Measurements from ENCODE around the gene ARID1B. TPM values are rescaled to one million over a fixed set of nuclear protein-coding genes. Genes with fewer than 3 reads are reported as not detected.
A peak's percentile ranks its signal among the peaks of the same experiment; 100 is the strongest.

The ARID1B gene
- total and polyA plus RNA-seq, 7 donors, result 8.4 to 115 (median 69.6) TPM

DNA sequence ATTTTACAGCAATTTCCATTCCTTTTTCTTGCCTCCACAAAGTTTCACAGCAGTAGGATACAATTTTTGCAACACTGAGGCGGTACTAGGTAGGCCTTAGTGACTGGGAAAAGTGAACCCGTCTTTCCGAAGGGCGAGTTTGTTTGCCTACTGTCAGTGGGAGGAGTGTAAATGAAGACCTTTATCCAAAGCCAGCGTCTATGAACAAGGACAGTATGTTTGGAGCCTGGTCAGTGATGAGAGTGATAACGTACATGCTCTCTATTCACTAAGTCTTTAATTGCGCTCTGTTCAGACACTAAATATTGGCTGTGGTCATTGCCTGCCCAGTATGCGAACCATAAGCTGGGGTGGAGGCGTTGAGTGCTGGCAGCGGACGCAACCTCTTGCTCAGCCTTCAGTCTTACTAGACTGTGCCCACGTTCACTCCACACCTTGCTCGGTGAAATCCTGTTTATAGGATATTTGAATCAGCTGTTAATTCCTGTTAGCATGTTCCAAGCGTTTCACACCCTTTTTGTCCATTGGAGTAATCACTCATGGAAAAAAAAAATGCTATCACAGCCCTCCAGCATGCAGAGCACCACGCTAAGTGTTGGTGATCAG lies 400.7 kb downstream of the ARID1B start:
- TF ChIP-seq POLR2A (IDR thresholded peaks at IDR 0.05) (no peak), EP300 (IDR thresholded peaks at IDR 0.05) (no peak), POLR2AphosphoS5 (IDR thresholded peaks at IDR 0.05) (no peak)
- TF ChIP-seq, protein P1, sequence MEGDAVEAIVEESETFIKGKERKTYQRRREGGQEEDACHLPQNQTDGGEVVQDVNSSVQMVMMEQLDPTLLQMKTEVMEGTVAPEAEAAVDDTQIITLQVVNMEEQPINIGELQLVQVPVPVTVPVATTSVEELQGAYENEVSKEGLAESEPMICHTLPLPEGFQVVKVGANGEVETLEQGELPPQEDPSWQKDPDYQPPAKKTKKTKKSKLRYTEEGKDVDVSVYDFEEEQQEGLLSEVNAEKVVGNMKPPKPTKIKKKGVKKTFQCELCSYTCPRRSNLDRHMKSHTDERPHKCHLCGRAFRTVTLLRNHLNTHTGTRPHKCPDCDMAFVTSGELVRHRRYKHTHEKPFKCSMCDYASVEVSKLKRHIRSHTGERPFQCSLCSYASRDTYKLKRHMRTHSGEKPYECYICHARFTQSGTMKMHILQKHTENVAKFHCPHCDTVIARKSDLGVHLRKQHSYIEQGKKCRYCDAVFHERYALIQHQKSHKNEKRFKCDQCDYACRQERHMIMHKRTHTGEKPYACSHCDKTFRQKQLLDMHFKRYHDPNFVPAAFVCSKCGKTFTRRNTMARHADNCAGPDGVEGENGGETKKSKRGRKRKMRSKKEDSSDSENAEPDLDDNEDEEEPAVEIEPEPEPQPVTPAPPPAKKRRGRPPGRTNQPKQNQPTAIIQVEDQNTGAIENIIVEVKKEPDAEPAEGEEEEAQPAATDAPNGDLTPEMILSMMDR (IDR thresholded peaks at IDR 0.05), result no peak
- Histone ChIP-seq H3K27me3 (no peaks in the 10 kb centered on the region), H3K4me1 (no peaks in the 10 kb centered on the region), H3K36me3 (peaks cover 0 to 36% (median 10%) of the 10 kb centered on the region in 4 donors), H3K4me3 (no peak overlapping the region), H3K9me3 (no peaks in the 10 kb centered on the region), H3K27ac (no peak overlapping the region)
- WGBS, 2 donors, result 93 to 94% methylated on average over 15 of the region's 15 CpGs
- intact Hi-C loops (cut with DNase I), result no loop called here
- no peak for DNase-seq

DNA sequence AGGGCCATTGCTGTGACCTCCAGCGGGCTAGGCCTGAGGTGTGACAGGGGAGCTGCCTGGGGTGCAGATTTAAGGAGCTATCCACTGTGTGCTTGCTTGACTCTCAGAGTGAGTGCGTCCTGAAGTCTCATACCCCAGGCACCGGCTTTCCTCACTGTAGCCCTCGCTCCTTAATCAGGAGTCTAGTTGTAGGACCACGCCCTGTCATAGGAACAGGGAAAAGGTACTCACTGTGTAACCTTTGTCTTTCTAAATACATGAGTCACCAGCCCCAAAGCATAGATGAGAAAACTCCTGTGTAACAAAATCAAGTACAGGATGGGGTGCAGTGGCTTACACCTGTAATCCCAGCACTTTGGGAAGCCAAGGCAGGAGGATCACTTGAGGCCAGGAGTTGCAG lies 404.5 kb downstream of the ARID1B start:
- H3K36me3 ChIP-seq, result peaks cover 0 to 52% (median 22%) of the 10 kb centered on the region in 4 donors
- intact Hi-C loops (cut with DNase I), result loop anchor here (2.0 kb wide), 1 partner anchor 147 kb away; no protein-coding TSS in a partner anchor
- 25 to 82% methylated on average over 5 of the region's 5 CpGs for WGBS, 2 donors

DNA sequence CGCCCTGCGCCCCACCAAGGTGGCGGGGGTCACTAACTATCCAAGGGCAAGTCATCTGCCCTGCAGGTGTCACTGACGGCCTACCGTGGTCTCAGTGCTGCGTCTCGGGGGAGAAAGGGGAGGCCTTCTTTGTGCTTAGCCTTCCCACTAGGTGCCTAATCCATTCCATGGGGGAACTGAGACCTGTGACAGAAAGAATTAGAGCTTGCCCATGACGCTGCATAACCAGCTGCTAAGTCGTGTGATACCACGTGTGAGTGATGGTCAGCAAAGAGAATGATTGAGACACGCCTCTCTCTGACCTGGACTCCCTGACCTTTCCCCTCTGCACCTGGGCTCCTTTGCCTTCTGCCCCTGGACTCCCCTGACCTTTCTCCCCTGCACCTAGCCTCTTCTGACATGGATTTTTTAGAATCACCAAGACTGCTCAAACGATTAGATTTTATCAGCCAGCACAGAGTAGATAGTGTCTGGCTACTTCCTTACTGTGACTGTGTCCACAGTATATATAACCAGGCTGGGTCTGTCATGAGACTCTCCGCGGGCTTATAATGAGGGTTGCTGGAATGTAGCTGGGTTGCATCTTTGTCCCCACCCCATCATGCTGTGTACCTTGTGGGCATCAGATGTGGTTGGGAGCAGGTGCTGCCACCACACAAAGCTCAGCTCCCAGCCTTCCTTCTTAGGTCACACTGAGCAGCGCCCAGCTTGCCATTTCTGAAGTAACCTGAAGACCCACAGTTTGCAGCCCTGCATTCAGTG lies 405.5 kb downstream of the ARID1B start:
- peaks cover 0 to 20% (median 18%) of the 10 kb centered on the region in 4 donors for H3K4me1 ChIP-seq

More for the DNA sequence above, 404.5 kb downstream of the ARID1B start:
- Histone ChIP-seq H3K4me3 (no peak overlapping the region), H3K27ac (no peak overlapping the region), H3K27me3 (no peaks in the 10 kb centered on the region), H3K4me1 (peaks cover 0 to 10% (median 9%) of the 10 kb centered on the region in 4 donors), H3K9me3 (no peaks in the 10 kb centered on the region)
- no peak for DNase-seq
- TF ChIP-seq EP300 (IDR thresholded peaks at IDR 0.05) (no peak), POLR2A (IDR thresholded peaks at IDR 0.05) (no peak), POLR2AphosphoS5 (IDR thresholded peaks at IDR 0.05) (no peak)
- TF ChIP-seq, protein P1 (IDR thresholded peaks at IDR 0.05), result no peak

DNA sequence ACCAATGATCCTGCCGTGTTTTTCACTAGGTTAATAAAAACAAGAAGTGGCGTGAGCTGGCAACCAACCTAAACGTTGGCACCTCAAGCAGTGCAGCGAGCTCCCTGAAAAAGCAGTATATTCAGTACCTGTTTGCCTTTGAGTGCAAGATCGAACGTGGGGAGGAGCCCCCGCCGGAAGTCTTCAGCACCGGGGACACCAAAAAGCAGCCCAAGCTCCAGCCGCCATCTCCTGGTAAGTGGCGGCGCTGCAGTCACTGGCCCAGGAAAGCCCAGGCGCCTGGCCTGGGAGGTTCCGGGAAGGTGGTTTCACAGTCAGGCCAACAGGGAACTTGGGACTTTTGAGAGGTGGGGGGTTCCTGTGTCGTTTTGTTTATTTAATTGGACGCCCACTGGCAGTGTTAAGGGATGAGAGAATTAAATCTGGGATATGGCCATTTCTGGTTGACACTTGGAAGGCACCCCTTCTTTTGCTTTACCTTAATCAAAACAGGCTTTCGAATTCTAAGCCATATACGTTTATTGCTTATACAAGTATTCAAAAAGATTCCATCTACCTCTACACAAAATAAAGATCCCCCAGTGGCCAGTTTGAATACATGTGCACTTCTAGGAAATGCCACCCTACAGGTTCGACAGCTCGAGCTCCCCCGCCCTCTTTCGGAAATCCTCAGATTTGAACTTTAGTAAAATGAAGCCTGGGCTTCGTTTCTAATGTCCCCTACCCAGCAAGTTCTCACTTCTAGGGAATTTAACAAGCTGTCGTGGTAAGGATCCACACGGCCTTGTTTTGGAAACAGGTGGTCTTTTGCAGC lies 407.2 kb downstream of the ARID1B start:
- Histone ChIP-seq H3K27me3 (no peaks in the 10 kb centered on the region), H3K36me3 (peaks cover 0 to 48% (median 23%) of the 10 kb centered on the region in 4 donors), H3K4me3 (peak overlapping the region in 1 of 4 donors; percentile 19), H3K4me1 (peaks cover 0 to 30% (median 29%) of the 10 kb centered on the region in 4 donors), H3K27ac (peak overlapping the region in 1 of 4 donors; percentile 1), H3K9me3 (no peaks in the 10 kb centered on the region)
- DNase-seq, result peak; percentile 83
- TF ChIP-seq POLR2AphosphoS5 (IDR thresholded peaks at IDR 0.05), result peak in 1 of 4 donors; percentile 22
- TF ChIP-seq, protein P1 (IDR thresholded peaks at IDR 0.05), result peak; percentile 78 to 92 (median 84)
- TF ChIP-seq POLR2A (IDR thresholded peaks at IDR 0.05), result no peak
- WGBS, 2 donors, result 23 to 56% methylated on average over 25 of the region's 25 CpGs
- intact Hi-C loops (cut with DNase I), result loop anchor here (2.0 to 5.0 kb wide), 4 partner anchors 227 to 620 kb away; partner anchors contain the start of gene ARID1B

More for the DNA sequence above, 405.5 kb downstream of the ARID1B start:
- intact Hi-C loops (cut with DNase I), result no loop called here
- H3K36me3 ChIP-seq, result peaks cover 0 to 52% (median 22%) of the 10 kb centered on the region in 4 donors
- no peaks in the 10 kb centered on the region for H3K27me3 ChIP-seq
- WGBS, 2 donors, result 76 to 85% methylated on average over 15 of the region's 15 CpGs
- no peak overlapping the region for H3K4me3 ChIP-seq
- H3K27ac ChIP-seq, result no peak overlapping the region
- no peak for TF ChIP-seq POLR2A (IDR thresholded peaks at IDR 0.05)
- TF ChIP-seq POLR2AphosphoS5 (IDR thresholded peaks at IDR 0.05), result no peak
- no peak for TF ChIP-seq EP300 (IDR thresholded peaks at IDR 0.05)
- TF ChIP-seq, protein P1 (IDR thresholded peaks at IDR 0.05), result no peak
- H3K9me3 ChIP-seq, result no peaks in the 10 kb centered on the region
- no peak for DNase-seq
